ENCODE data around the gene CPEB3.
"Not testable (repeated sequence)": the region's sequence is repeated elsewhere in the genome, so short reads cannot be mapped to it uniquely, and the experiment has no call there.

The CPEB3 gene

GRCh38 chr10:92290837-92291615 lies at the start of gene CPEB3, which contains the start of gene MARCHF5:
CPEB3 (minus strand) TSS chr10:92291078; CDS start chr10:92240350, 50,728 bp downstream.
MARCHF5 (plus strand) TSS chr10:92291167; CDS start chr10:92291495, 328 bp downstream.
- H3K27ac ChIP-seq, result peak within 1 kb of the TSS; percentile 90
- TF ChIP-seq CTCF (IDR thresholded peaks at IDR 0.05) (peak; percentile 55), ZFX (IDR thresholded peaks at IDR 0.05; ENCODE audit: borderline replicate concordance) (peak; percentile 57; the same call in 1 of the 2 replicates)

- not testable (repeated sequence) for H3K27ac ChIP-seq
Observed at GRCh38 chr10:92329927-92330326, 39.0 kb upstream of the CPEB3 start.

GRCh38 chr10:92328993-92329392 lies 38.1 kb upstream of the CPEB3 start:
- TF ChIP-seq ZFX (IDR thresholded peaks at IDR 0.05; ENCODE audit: borderline replicate concordance) (no peak), CTCF (IDR thresholded peaks at IDR 0.05) (no peak)
- H3K27ac ChIP-seq, result no peak overlapping the region

- no peak overlapping the region for H3K27ac ChIP-seq
- TF ChIP-seq ZFX (IDR thresholded peaks at IDR 0.05; ENCODE audit: borderline replicate concordance) (no peak), CTCF (IDR thresholded peaks at IDR 0.05) (no peak)
Observed at GRCh38 chr10:92327445-92328433, 36.9 kb upstream of the CPEB3 start.

- TF ChIP-seq ZFX (IDR thresholded peaks at IDR 0.05; ENCODE audit: borderline replicate concordance), result no peak
- no peak overlapping the region for H3K27ac ChIP-seq
Observed at GRCh38 chr10:92323079-92323478, 32.2 kb upstream of the CPEB3 start.

GRCh38 chr10:92316610-92317009 lies 25.7 kb upstream of the CPEB3 start:
- no peak for TF ChIP-seq CTCF (IDR thresholded peaks at IDR 0.05)
- no peak for TF ChIP-seq ZFX (IDR thresholded peaks at IDR 0.05; ENCODE audit: borderline replicate concordance)
- H3K27ac ChIP-seq, result no peak overlapping the region

GRCh38 chr10:92313750-92314149 lies 22.9 kb upstream of the CPEB3 start:
- TF ChIP-seq ZFX (IDR thresholded peaks at IDR 0.05; ENCODE audit: borderline replicate concordance) (no peak), CTCF (IDR thresholded peaks at IDR 0.05) (no peak)
- H3K27ac ChIP-seq, result no peak overlapping the region

GRCh38 chr10:92309272-92309671 lies 18.4 kb upstream of the CPEB3 start:
- no peak for TF ChIP-seq CTCF (IDR thresholded peaks at IDR 0.05)
- no peak for TF ChIP-seq ZFX (IDR thresholded peaks at IDR 0.05; ENCODE audit: borderline replicate concordance)
- no peak overlapping the region for H3K27ac ChIP-seq
